Measurements from ENCODE around the gene CHST13. TPM values are rescaled to one million over a fixed set of nuclear protein-coding genes. Genes with fewer than 3 reads are reported as not detected.
A peak's percentile ranks its signal among the peaks of the same experiment; 100 is the strongest.

Gene CHST13
- total RNA-seq, 2 experiments from 2014 or later, result not detected

- H3K9me3 Mint-ChIP-seq (ENCODE audit: insufficient read depth), result no peaks in the 10 kb centered on the region
- DNase-seq (no peak), ATAC-seq (no peak)
- no peaks in the 10 kb centered on the region for H3K36me3 Mint-ChIP-seq (ENCODE audit: low read depth)
- ChIA-PET CTCF (interaction anchor here (1.9 kb wide), 1 partner anchor 10 kb away, joined by 8 read pairs; no protein-coding TSS in a partner anchor), POLR2A (no interaction called here)
- H3K4me1 Mint-ChIP-seq (ENCODE audit: low read depth), result no peaks in the 10 kb centered on the region
- no peak overlapping the region for H3K4me3 Mint-ChIP-seq
- no peak overlapping the region for H3K27ac Mint-ChIP-seq
- no peaks in the 10 kb centered on the region for H3K27me3 Mint-ChIP-seq (ENCODE audit: low read depth)
Measured at GRCh38 chr3:126512916-126513650, 10.9 kb upstream of the CHST13 start.

- H3K4me1 Mint-ChIP-seq (ENCODE audit: low read depth), result peaks cover under 1% of the 10 kb centered on the region
- ChIA-PET POLR2A (no interaction called here), CTCF (interaction anchor here (1.9 kb wide), 1 partner anchor 9 kb away, joined by 8 read pairs; no protein-coding TSS in a partner anchor)
- H3K4me3 Mint-ChIP-seq, result no peak overlapping the region
- ATAC-seq, result no peak
- no peaks in the 10 kb centered on the region for H3K36me3 Mint-ChIP-seq (ENCODE audit: low read depth)
- DNase-seq, result no peak
- no peaks in the 10 kb centered on the region for H3K27me3 Mint-ChIP-seq (ENCODE audit: low read depth)
- H3K9me3 Mint-ChIP-seq (ENCODE audit: insufficient read depth), result no peaks in the 10 kb centered on the region
- no peak overlapping the region for H3K27ac Mint-ChIP-seq
Measured at GRCh38 chr3:126514161-126514560, 9.8 kb upstream of the CHST13 start.

- peaks cover 2% of the 10 kb centered on the region for H3K27me3 Mint-ChIP-seq (ENCODE audit: low read depth)
- ChIA-PET CTCF (interaction anchor here (1.9 kb wide), 1 partner anchor 8 kb away, joined by 8 read pairs; no protein-coding TSS in a partner anchor), POLR2A (no interaction called here)
- no peak overlapping the region for H3K4me3 Mint-ChIP-seq
- ATAC-seq (no peak), DNase-seq (no peak)
- no peak overlapping the region for H3K27ac Mint-ChIP-seq
- no peaks in the 10 kb centered on the region for H3K9me3 Mint-ChIP-seq (ENCODE audit: insufficient read depth)
- H3K36me3 Mint-ChIP-seq (ENCODE audit: low read depth), result no peaks in the 10 kb centered on the region
- peaks cover 5% of the 10 kb centered on the region for H3K4me1 Mint-ChIP-seq (ENCODE audit: low read depth)
Measured at GRCh38 chr3:126515066-126515706, 8.8 kb upstream of the CHST13 start.

- H3K4me3 Mint-ChIP-seq, result no peak overlapping the region
Measured at GRCh38 chr3:126516152-126516935, 7.6 kb upstream of the CHST13 start.

GRCh38 chr3:126516936-126517290 is 7.0 kb upstream of the CHST13 start:
- DNase-seq (no peak), ATAC-seq (no peak)
- Mint-ChIP-seq H3K27ac (no peak overlapping the region), H3K4me3 (no peak overlapping the region), H3K36me3 (ENCODE audit: low read depth) (no peaks in the 10 kb centered on the region), H3K27me3 (ENCODE audit: low read depth) (peaks cover 5% of the 10 kb centered on the region), H3K4me1 (ENCODE audit: low read depth) (peaks cover 5% of the 10 kb centered on the region), H3K9me3 (ENCODE audit: insufficient read depth) (no peaks in the 10 kb centered on the region)
- ChIA-PET POLR2A (no interaction called here), CTCF (no interaction called here)

More at GRCh38 chr3:126516152-126516935, 7.6 kb upstream of the CHST13 start:
- no peaks in the 10 kb centered on the region for H3K9me3 Mint-ChIP-seq (ENCODE audit: insufficient read depth)
- H3K4me1 Mint-ChIP-seq (ENCODE audit: low read depth), result peaks cover 5% of the 10 kb centered on the region
- no peak for ATAC-seq
- DNase-seq, result no peak
- ChIA-PET CTCF (no interaction called here), POLR2A (no interaction called here)
- no peak overlapping the region for H3K27ac Mint-ChIP-seq
- H3K36me3 Mint-ChIP-seq (ENCODE audit: low read depth), result no peaks in the 10 kb centered on the region
- H3K27me3 Mint-ChIP-seq (ENCODE audit: low read depth), result peaks cover 5% of the 10 kb centered on the region

- H3K27ac Mint-ChIP-seq, result no peak within 1 kb of the TSS
- ChIA-PET POLR2A (no interaction called here), CTCF (no interaction called here)
- ATAC-seq (no peak), DNase-seq (no peak)
- no peak within 1 kb of the TSS for H3K4me3 Mint-ChIP-seq
- no peaks in the 10 kb centered on the region for H3K9me3 Mint-ChIP-seq (ENCODE audit: insufficient read depth)
- H3K36me3 Mint-ChIP-seq (ENCODE audit: low read depth), result no peaks in the 10 kb centered on the region
- H3K27me3 Mint-ChIP-seq (ENCODE audit: low read depth), result peaks cover 5% of the 10 kb centered on the region
- H3K4me1 Mint-ChIP-seq (ENCODE audit: low read depth), result peaks cover 5% of the 10 kb centered on the region
Measured at GRCh38 chr3:126517291-126517951, 6.5 kb upstream of the CHST13 start, which contains the start of gene UROC1. Gene UROC1, minus strand, starts transcription at chr3:126517773. Its CDS starts 54 bp downstream, at chr3:126517719.

- CTCF ChIA-PET, result interaction anchor here (1.1 kb wide), 1 partner anchor 1030 kb away, joined by 4 read pairs; no protein-coding TSS in a partner anchor
- Mint-ChIP-seq H3K4me1 (ENCODE audit: low read depth) (peaks cover 5% of the 10 kb centered on the region), H3K27me3 (ENCODE audit: low read depth) (peaks cover 10% of the 10 kb centered on the region), H3K36me3 (ENCODE audit: low read depth) (no peaks in the 10 kb centered on the region), H3K9me3 (ENCODE audit: insufficient read depth) (no peaks in the 10 kb centered on the region), H3K4me3 (no peak overlapping the region), H3K27ac (no peak overlapping the region)
- ATAC-seq (no peak), DNase-seq (no peak)
- POLR2A ChIA-PET, result no interaction called here
Measured at GRCh38 chr3:126517986-126518778, 5.8 kb upstream of the CHST13 start.

- no peak overlapping the region for H3K4me3 Mint-ChIP-seq
- DNase-seq (no peak), ATAC-seq (no peak)
- H3K27me3 Mint-ChIP-seq (ENCODE audit: low read depth), result peaks cover 14% of the 10 kb centered on the region
- peaks cover 5% of the 10 kb centered on the region for H3K4me1 Mint-ChIP-seq (ENCODE audit: low read depth)
- no peaks in the 10 kb centered on the region for H3K9me3 Mint-ChIP-seq (ENCODE audit: insufficient read depth)
- ChIA-PET POLR2A (no interaction called here), CTCF (interaction anchor here (1.1 kb wide), 1 partner anchor 1029 kb away, joined by 4 read pairs; no protein-coding TSS in a partner anchor)
- H3K36me3 Mint-ChIP-seq (ENCODE audit: low read depth), result no peaks in the 10 kb centered on the region
- H3K27ac Mint-ChIP-seq, result no peak overlapping the region
Measured at GRCh38 chr3:126518779-126519177, 5.2 kb upstream of the CHST13 start.

GRCh38 chr3:126519506-126520455 is 4.2 kb upstream of the CHST13 start:
- Mint-ChIP-seq H3K36me3 (ENCODE audit: low read depth) (no peaks in the 10 kb centered on the region), H3K4me1 (ENCODE audit: low read depth) (peaks cover 5% of the 10 kb centered on the region), H3K9me3 (ENCODE audit: insufficient read depth) (no peaks in the 10 kb centered on the region), H3K4me3 (no peak overlapping the region), H3K27ac (no peak overlapping the region), H3K27me3 (ENCODE audit: low read depth) (peaks cover 19% of the 10 kb centered on the region)
- DNase-seq, result peak; percentile 35
- ChIA-PET CTCF (interaction anchor here (1.1 kb wide), 1 partner anchor 1028 kb away, joined by 4 read pairs; no protein-coding TSS in a partner anchor), POLR2A (no interaction called here)
- ATAC-seq, result no peak

- H3K27me3 Mint-ChIP-seq (ENCODE audit: low read depth), result peaks cover 20% of the 10 kb centered on the region
- no peak for ATAC-seq
- no peaks in the 10 kb centered on the region for H3K9me3 Mint-ChIP-seq (ENCODE audit: insufficient read depth)
- no peak overlapping the region for H3K4me3 Mint-ChIP-seq
- no peak overlapping the region for H3K27ac Mint-ChIP-seq
- POLR2A ChIA-PET, result no interaction called here
- no peaks in the 10 kb centered on the region for H3K36me3 Mint-ChIP-seq (ENCODE audit: low read depth)
- peaks cover 5% of the 10 kb centered on the region for H3K4me1 Mint-ChIP-seq (ENCODE audit: low read depth)
- no peak for DNase-seq
- CTCF ChIA-PET, result interaction anchor here (1.4 to 2.3 kb wide), 3 partner anchors 10 to 91 kb away, joined by 7 to 11 read pairs (median 9); no protein-coding TSS in a partner anchor
Measured at GRCh38 chr3:126521122-126521891, 2.6 kb upstream of the CHST13 start.

Data from activated CD8-positive, alpha-beta T cell treated with anti-CD3 and anti-CD28 coated beads, Interleukin-2, amount 10 ng/mL, durations not matched to agents 7 days and 5 days (primary cell).